ENCODE data around the gene DUS1L.

DUS1L gene

GRCh38 chr17:82076018-82076784, 10.6 kb upstream of the DUS1L start:
- DNase-seq: no peak

- DNase-seq: no peak
Measured at GRCh38 chr17:82073446-82073845, 7.8 kb upstream of the DUS1L start.

GRCh38 chr17:82072827-82073226, 7.2 kb upstream of the DUS1L start:
- DNase-seq: no peak

- no peak for DNase-seq
Measured at GRCh38 chr17:82070611-82071010, 5.0 kb upstream of the DUS1L start.

GRCh38 chr17:82065193-82065637, 389 bp downstream of the DUS1L start:
- DNase-seq: no peak

- no peak for DNase-seq
Measured at GRCh38 chr17:82064433-82065192, 991 bp downstream of the DUS1L start.

GRCh38 chr17:82063424-82064415, 1.9 kb downstream of the DUS1L start:
- DNase-seq: no peak

GRCh38 chr17:82062984-82063368, 2.6 kb downstream of the DUS1L start:
- no peak for DNase-seq

- DNase-seq: no peak
Measured at GRCh38 chr17:82062076-82062983, 3.3 kb downstream of the DUS1L start.

- DNase-seq: no peak
Measured at GRCh38 chr17:82061047-82061925, 4.3 kb downstream of the DUS1L start.

GRCh38 chr17:82060614-82061013, 5.0 kb downstream of the DUS1L start:
- DNase-seq: no peak

GRCh38 chr17:82060001-82060380, 5.6 kb downstream of the DUS1L start:
- DNase-seq: no peak

- no peak for DNase-seq
Measured at GRCh38 chr17:82059272-82060000, 6.2 kb downstream of the DUS1L start.

- no peak for DNase-seq
Measured at GRCh38 chr17:82058855-82059249, 6.8 kb downstream of the DUS1L start.

GRCh38 chr17:82058230-82058854, 7.3 kb downstream of the DUS1L start:
- DNase-seq: no peak

- DNase-seq: no peak
Measured at GRCh38 chr17:82056729-82057621, 8.6 kb downstream of the DUS1L start.

GRCh38 chr17:82055965-82056728, 9.5 kb downstream of the DUS1L start:
- DNase-seq: no peak

Measured in NCI-H1048 (cell line).